Activated CD8-positive, alpha-beta memory T cell treated with anti-CD3 and anti-CD28 coated beads, Interleukin-2, amount 10 ng/mL, durations not matched to agents 7 days and 5 days (primary cell): Measurements from ENCODE around the gene VIPR1. TPM values are rescaled to one million over a fixed set of nuclear protein-coding genes. Genes with fewer than 3 reads are reported as not detected.
A peak's percentile ranks its signal among the peaks of the same experiment; 100 is the strongest.
"Not testable (repeated sequence)": the region's sequence is repeated elsewhere in the genome, so short reads cannot be mapped to it uniquely, and the experiment has no call there.

Experiments used
- ATAC-seq: fragments of 150-1000 bp; cut with Tn5 transposase; one replicate; pipeline ENCODE4 v1.10.0; 2021; ENCODE audit warnings: moderate library complexity
- CTCF ChIA-PET: fragments of 350-600 bp; sonication (Branson Sonifier 250); formaldehyde crosslinking; loops from one replicate; lab custom pipeline; 2021; ENCODE audit warnings: antibody characterized with exemption; lab: Charles Lee
- DNase-seq: peaks from one replicate; pipeline ENCODE4 v3.0.0-alpha.2; 2020
- H3K27ac Mint-ChIP-seq: one replicate; pipeline ENCODE4 v1.8.0; 2021; ENCODE audit warnings: mild to moderate bottlenecking, mixed read lengths
- H3K27me3 Mint-ChIP-seq: one replicate; pipeline ENCODE4 v1.8.0; 2021; ENCODE audit warnings: mixed read lengths
- H3K36me3 Mint-ChIP-seq: one replicate; pipeline ENCODE4 v1.8.0; 2021; ENCODE audit warnings: mild to moderate bottlenecking, mixed read lengths
- H3K4me1 Mint-ChIP-seq: one replicate; pipeline ENCODE4 v1.8.0; 2021; ENCODE audit warnings: mixed read lengths
- H3K4me3 Mint-ChIP-seq: one replicate; pipeline ENCODE4 v1.8.0; 2021; ENCODE audit warnings: mild to moderate bottlenecking, moderate library complexity, mixed read lengths
- H3K9me3 Mint-ChIP-seq: one replicate; pipeline ENCODE4 v1.8.0; 2022; ENCODE audit warnings: low read depth, mixed read lengths
- total RNA-seq, 2 experiments: library from RNA; stranded (reverse); gene quantifications; one replicate each; pipeline ENCODE4 v1.2.3, GENCODE V29; 2021

The VIPR1 gene
- total RNA-seq, 2 experiments from 2014 or later: 0.14 to 1.9 TPM

- Mint-ChIP-seq H3K9me3 (no peaks in the 10 kb centered on the region), H3K4me1 (peaks cover 26% of the 10 kb centered on the region), H3K36me3 (peaks cover 51% of the 10 kb centered on the region), H3K27ac (peak overlapping the region; percentile 95), H3K4me3 (peak overlapping the region; percentile 24), H3K27me3 (no peaks in the 10 kb centered on the region)
- CTCF ChIA-PET: no interaction called here
- DNase-seq: peak; percentile 79
- ATAC-seq: peak; percentile 96
Observed at GRCh38 chr3:42556089-42556632, 53.7 kb downstream of the VIPR1 start.

DNA sequence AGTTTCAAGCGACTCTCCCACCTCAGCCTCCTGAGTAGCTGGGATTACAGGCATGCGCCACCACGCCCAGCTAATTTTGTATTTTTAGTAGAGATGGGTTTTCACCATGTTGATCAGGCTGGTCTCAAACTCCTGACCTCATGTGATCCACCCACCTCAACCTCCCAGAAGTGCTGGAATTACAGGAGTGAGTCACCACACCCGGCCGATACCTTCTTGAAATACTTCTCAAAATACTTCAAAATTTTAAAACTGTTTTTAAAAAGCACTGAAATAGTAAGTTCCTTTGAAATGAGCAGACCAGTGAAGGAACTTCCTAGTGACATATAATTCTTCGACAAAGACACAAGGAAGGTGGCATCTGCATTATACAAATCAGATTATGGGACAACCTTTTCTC is 54.4 kb downstream of the VIPR1 start:
- peaks cover 26% of the 10 kb centered on the region for H3K4me1 Mint-ChIP-seq
- H3K4me3 Mint-ChIP-seq: peak overlapping the region; percentile 24
- not testable (repeated sequence) for ATAC-seq, DNase-seq, H3K9me3 Mint-ChIP-seq, H3K27me3 Mint-ChIP-seq
- H3K27ac Mint-ChIP-seq: peak overlapping the region; percentile 95
- peaks cover 53% of the 10 kb centered on the region for H3K36me3 Mint-ChIP-seq
- CTCF ChIA-PET: interaction anchor here (2.5 kb wide), 1 partner anchor 9 kb away, joined by 15 read pairs; no protein-coding TSS in a partner anchor

DNA sequence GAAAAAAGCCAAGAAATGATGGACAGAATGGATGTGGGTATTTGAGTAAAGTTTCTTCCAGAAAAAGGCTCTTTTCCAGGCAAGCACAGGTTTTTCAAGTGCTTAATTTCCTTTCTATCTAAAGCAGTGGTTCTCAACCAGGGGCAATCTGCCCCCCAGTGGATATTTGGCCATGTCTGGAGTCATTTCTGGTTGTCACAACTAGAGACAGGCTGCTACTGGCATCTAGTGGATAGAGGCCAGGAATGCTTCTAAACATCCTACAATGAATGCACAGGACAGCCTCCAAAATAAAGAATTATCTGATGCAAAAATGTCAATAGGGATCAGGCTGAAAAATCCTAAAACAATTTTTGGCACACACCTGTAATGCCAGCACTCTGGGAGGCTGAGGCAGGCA is 55.4 kb downstream of the VIPR1 start:
- DNase-seq: peak; percentile 54
- Mint-ChIP-seq H3K36me3 (peaks cover 47% of the 10 kb centered on the region), H3K27ac (no peak overlapping the region), H3K27me3 (no peaks in the 10 kb centered on the region), H3K4me3 (no peak overlapping the region), H3K9me3 (no peaks in the 10 kb centered on the region), H3K4me1 (peaks cover 26% of the 10 kb centered on the region)
- ATAC-seq: no peak
- CTCF ChIA-PET: interaction anchor here (2.5 kb wide), 2 partner anchors 10 to 32 kb away, joined by 9 to 15 read pairs; partner anchors contain the start of gene SS18L2

- peaks cover 29% of the 10 kb centered on the region for H3K36me3 Mint-ChIP-seq
- H3K9me3 Mint-ChIP-seq: no peaks in the 10 kb centered on the region
- DNase-seq (no peak), ATAC-seq (no peak)
- H3K4me1 Mint-ChIP-seq: peaks cover 6% of the 10 kb centered on the region
- no peaks in the 10 kb centered on the region for H3K27me3 Mint-ChIP-seq
- H3K27ac Mint-ChIP-seq: peak overlapping the region; percentile 20
- CTCF ChIA-PET: no interaction called here
- H3K4me3 Mint-ChIP-seq: no peak overlapping the region
Observed at GRCh38 chr3:42562047-42562907, 59.8 kb downstream of the VIPR1 start.

DNA sequence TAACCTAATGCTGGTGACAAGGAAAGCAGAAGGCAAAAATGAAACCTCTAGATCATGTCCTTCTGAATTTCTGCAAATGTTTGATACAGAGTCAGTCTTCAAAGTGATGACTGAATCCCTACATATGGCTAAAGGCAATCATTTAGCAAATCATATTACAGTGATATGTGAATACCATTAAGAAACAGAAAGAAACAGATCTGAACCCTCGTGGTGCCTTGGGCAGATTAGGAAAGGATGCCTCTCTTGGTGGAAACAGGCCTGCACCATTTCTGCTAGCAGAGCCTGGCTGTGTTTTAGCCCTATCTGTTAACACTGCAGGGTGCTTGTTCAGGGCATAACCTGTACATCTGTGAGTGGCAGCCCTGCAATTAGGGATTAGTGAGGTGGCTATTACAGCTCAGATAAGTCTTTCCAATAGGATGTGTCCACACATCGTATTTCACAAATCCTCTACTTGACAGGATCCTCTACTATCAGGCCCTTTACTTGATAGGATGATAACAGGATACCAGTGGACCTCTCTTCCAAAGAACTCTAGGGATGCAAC is 67.2 kb downstream of the VIPR1 start:
- DNase-seq: no peak
- H3K36me3 Mint-ChIP-seq: peaks cover 42% of the 10 kb centered on the region

DNA sequence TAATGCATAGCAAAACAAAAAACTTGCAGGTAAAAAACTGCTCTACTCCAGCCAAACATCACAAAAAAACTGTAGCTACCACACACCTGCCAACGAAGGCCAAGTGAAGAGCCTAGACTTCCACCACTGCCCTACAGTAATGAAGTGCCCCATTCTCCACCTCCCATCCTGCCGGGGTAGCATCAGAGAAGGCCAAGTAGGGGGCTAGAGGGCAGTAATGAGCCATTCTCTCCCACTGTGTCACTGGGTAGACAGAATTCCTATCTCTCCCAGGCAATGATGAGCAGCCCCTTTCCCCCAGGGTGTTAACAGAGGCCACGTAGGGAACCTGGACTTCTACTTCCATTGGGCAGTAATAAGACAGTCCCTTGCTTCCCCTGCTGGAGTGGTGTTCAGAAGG is 69.8 kb downstream of the VIPR1 start:
- Mint-ChIP-seq H3K9me3 (peaks cover 6% of the 10 kb centered on the region), H3K36me3 (peaks cover 53% of the 10 kb centered on the region), H3K4me3 (no peak overlapping the region), H3K4me1 (peaks cover 8% of the 10 kb centered on the region), H3K27ac (no peak overlapping the region), H3K27me3 (no peaks in the 10 kb centered on the region)
- ATAC-seq (peak; percentile 27), DNase-seq (no peak)
- CTCF ChIA-PET: interaction anchor here (0.7 to 1.3 kb wide), 6 partner anchors 11 to 185 kb away, joined by 3 to 5 read pairs (median 4); partner anchors contain the start of gene SS18L2

More for the DNA sequence above, 67.2 kb downstream of the VIPR1 start:
- CTCF ChIA-PET: no interaction called here
- Mint-ChIP-seq H3K27ac (no peak overlapping the region), H3K4me3 (no peak overlapping the region), H3K9me3 (peaks cover 4% of the 10 kb centered on the region), H3K27me3 (no peaks in the 10 kb centered on the region), H3K4me1 (peaks cover 2% of the 10 kb centered on the region)
- no peak for ATAC-seq

DNA sequence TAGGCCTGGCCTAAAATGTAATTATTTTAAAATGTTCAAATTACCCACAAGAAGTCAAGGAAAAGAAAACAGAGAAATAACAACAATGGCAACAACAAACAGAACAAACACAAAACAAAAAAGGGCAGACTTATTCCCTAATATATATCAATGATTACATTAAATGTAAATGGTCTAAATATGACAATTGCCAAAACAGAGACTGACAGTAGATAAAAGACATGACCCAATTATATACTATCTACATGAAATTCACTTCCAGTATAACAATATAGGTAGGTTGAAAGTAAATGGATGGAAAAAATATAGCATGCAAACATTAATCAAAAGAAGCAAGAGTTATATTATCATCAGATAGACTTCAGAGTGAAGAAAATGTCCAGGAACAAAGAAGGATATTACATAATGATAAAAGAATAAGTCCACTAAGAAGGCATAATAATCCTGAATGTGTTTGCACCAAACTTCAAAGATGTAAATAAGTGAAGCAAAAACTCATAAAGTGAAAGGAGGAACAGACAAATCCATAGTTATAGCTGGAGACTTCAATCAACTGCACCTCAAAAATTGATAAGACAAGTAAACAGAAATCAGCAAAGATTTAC is 72.8 kb downstream of the VIPR1 start:
- no peak for ATAC-seq
- Mint-ChIP-seq H3K4me3 (no peak overlapping the region), H3K36me3 (peaks cover 63% of the 10 kb centered on the region), H3K9me3 (peaks cover 6% of the 10 kb centered on the region), H3K4me1 (peaks cover 26% of the 10 kb centered on the region), H3K27ac (no peak overlapping the region), H3K27me3 (no peaks in the 10 kb centered on the region)
- CTCF ChIA-PET: interaction anchor here (1.4 kb wide), 1 partner anchor 62 kb away, joined by 3 read pairs; no protein-coding TSS in a partner anchor
- DNase-seq: no peak

- no peaks in the 10 kb centered on the region for H3K27me3 Mint-ChIP-seq
- ATAC-seq (no peak), DNase-seq (no peak)
- H3K4me3 Mint-ChIP-seq: no peak overlapping the region
- CTCF ChIA-PET: no interaction called here
- H3K9me3 Mint-ChIP-seq: peaks cover 6% of the 10 kb centered on the region
- peaks cover 53% of the 10 kb centered on the region for H3K36me3 Mint-ChIP-seq
- no peak overlapping the region for H3K27ac Mint-ChIP-seq
- peaks cover 43% of the 10 kb centered on the region for H3K4me1 Mint-ChIP-seq
Observed at GRCh38 chr3:42578054-42578453, 75.6 kb downstream of the VIPR1 start.

- Mint-ChIP-seq H3K36me3 (peaks cover 41% of the 10 kb centered on the region), H3K4me1 (peaks cover 51% of the 10 kb centered on the region)
- not testable (repeated sequence) for H3K27me3 Mint-ChIP-seq, H3K4me3 Mint-ChIP-seq, H3K9me3 Mint-ChIP-seq, H3K27ac Mint-ChIP-seq, ATAC-seq, DNase-seq
- CTCF ChIA-PET: interaction anchor here (1.1 kb wide), 1 partner anchor 32 kb away, joined by 6 read pairs; no protein-coding TSS in a partner anchor
Observed at GRCh38 chr3:42579346-42579745, 76.9 kb downstream of the VIPR1 start.

GRCh38 chr3:42581400-42581708 is 78.9 kb downstream of the VIPR1 start:
- Mint-ChIP-seq H3K9me3 (no peaks in the 10 kb centered on the region), H3K27ac (peak overlapping the region; percentile 69), H3K27me3 (no peaks in the 10 kb centered on the region), H3K4me1 (peaks cover 51% of the 10 kb centered on the region), H3K4me3 (peak overlapping the region; percentile 89), H3K36me3 (peaks cover 26% of the 10 kb centered on the region)
- ATAC-seq (no peak), DNase-seq (no peak)
- CTCF ChIA-PET: interaction anchor here (0.6 to 3.1 kb wide), 8 partner anchors 12 to 163 kb away, joined by 3 to 26 read pairs (median 4); partner anchors contain the start of gene NKTR

DNA sequence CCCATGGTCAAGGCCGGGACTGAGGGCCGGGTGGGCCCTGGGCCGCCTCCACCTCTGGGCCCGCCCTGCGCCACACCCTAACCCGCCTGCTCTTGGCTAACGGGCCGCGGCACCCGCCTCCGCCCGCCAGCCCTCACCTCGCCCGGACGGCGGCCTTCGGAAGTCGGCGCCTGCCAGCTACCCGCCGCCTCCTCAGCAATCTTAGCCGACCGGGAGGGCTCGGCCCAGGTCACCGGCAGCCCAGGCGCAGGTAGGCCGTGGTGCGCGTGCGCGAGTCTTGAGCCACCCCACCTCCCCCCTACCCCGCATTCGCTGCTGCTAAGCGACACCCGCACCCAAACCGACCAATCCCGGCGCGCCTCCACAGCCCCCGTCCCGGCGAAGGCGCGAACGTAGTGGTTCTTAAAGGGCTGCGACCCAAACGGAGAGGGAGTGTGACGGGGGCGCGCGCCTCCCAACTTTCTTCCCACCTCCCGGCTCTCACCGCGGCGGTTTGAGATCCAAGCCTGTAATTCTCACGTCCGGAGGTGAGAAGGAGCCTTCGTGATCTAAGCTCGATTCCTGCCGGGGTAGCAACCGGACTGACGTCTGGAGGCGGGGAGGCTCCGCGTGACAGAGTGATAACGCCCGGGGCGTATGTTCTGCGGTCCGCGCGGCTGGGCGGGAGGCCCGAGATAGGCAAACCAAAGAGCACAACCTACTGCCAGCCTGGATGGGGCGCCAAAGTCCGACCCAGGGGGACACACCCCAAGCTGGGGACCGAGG is 79.4 kb downstream of the VIPR1 start, which contains the start of gene SEC22C:
TSS of gene SEC22C (minus strand) at position 259 of the 765 bp plus-strand sequence. CDS start 12,921 bp downstream, outside the sequence.
- no peaks in the 10 kb centered on the region for H3K27me3 Mint-ChIP-seq
- peak within 1 kb of the TSS; percentile 91 for H3K27ac Mint-ChIP-seq

GRCh38 chr3:42582474-42583070 is 80.1 kb downstream of the VIPR1 start:
- Mint-ChIP-seq H3K27me3 (no peaks in the 10 kb centered on the region), H3K27ac (peak overlapping the region; percentile 91), H3K4me1 (peaks cover 44% of the 10 kb centered on the region), H3K9me3 (no peaks in the 10 kb centered on the region), H3K4me3 (peak overlapping the region; percentile 89), H3K36me3 (peaks cover 19% of the 10 kb centered on the region)
- CTCF ChIA-PET: interaction anchor here (0.8 to 3.1 kb wide), 9 partner anchors 8 to 169 kb away, joined by 3 to 26 read pairs (median 7); partner anchors contain the start of genes NKTR and SS18L2
- ATAC-seq (no peak), DNase-seq (no peak)

More for the DNA sequence above, 79.4 kb downstream of the VIPR1 start, which contains the start of gene SEC22C:
- DNase-seq (peak; percentile 98), ATAC-seq (peak; percentile 92)
- H3K4me1 Mint-ChIP-seq: peaks cover 49% of the 10 kb centered on the region
- peak within 1 kb of the TSS; percentile 89 for H3K4me3 Mint-ChIP-seq
- CTCF ChIA-PET: interaction anchor here (0.6 to 3.1 kb wide), 12 partner anchors 9 to 170 kb away, joined by 3 to 26 read pairs (median 5); partner anchors contain the start of genes NKTR and SS18L2
- no peaks in the 10 kb centered on the region for H3K9me3 Mint-ChIP-seq
- peaks cover 23% of the 10 kb centered on the region for H3K36me3 Mint-ChIP-seq
